ENCODE results near the gene ARFGEF3. TPM values are rescaled to one million over a fixed set of nuclear protein-coding genes. Genes with fewer than 3 reads are reported as not detected.

Gene ARFGEF3
- total and polyA plus RNA-seq, 4 donors, result 0.06 to 0.33 (median 0.16) TPM

DNA sequence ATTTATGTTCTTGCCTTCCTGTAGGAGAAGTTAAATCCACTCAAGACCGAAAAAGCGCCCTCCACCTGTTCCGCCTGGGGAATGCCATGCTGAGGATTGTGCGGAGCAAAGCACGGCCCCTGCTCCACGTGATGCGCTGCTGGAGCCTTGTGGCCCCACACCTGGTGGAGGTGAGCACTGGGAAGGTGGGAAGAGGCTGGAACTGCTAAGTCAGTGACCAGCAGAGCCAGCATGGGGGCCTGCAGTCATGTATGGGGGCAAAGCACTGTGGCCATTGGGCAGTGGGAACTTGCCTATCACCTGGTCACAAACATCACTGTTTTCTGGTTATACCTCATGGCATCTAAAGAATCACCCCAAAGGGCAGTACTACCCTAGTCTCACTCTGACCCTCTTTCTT is 135.0 kb downstream of the ARFGEF3 start:
- 98% methylated on average over 7 of the region's 7 CpGs for WGBS
- H3K4me1 ChIP-seq (ENCODE audit: control insufficient read depth in 4 of 4, insufficient read depth in 4 of 4, low read length in 3 of 4), result no peaks in the 10 kb centered on the region
- no peak overlapping the region for H3K4me3 ChIP-seq (ENCODE audit: low read depth in 1 of 3, low read length in 3 of 3)
- no peak overlapping the region for H3K27ac ChIP-seq (ENCODE audit: low read depth in 1 of 2, low read length in 2 of 2)
- no peaks in the 10 kb centered on the region for H3K36me3 ChIP-seq (ENCODE audit: control insufficient read depth in 4 of 4, insufficient read depth in 3 of 4, low read depth in 1 of 4, low read length in 3 of 4)
- no peaks in the 10 kb centered on the region for H3K27me3 ChIP-seq (ENCODE audit: control insufficient read depth in 4 of 4, insufficient read depth in 4 of 4, low read length in 3 of 4)
- no peak for DNase-seq (ENCODE audit: low spot score)
- H3K9me3 ChIP-seq (ENCODE audit: control insufficient read depth in 4 of 4, low read length in 3 of 4), result no peaks in the 10 kb centered on the region
- TF ChIP-seq HNF4A (conservative IDR thresholded peaks at IDR 0.05), result no peak
- TF ChIP-seq FOXA2 (IDR thresholded peaks at IDR 0.05), result no peak
- TF ChIP-seq NR2F2 (IDR thresholded peaks at IDR 0.05), result no peak
- TF ChIP-seq EGR1 (IDR thresholded peaks at IDR 0.05; ENCODE audit: low read depth in 2 of 2), result no peak
- TF ChIP-seq HNF4G (IDR thresholded peaks at IDR 0.05), result no peak
- TF ChIP-seq, protein P1, sequence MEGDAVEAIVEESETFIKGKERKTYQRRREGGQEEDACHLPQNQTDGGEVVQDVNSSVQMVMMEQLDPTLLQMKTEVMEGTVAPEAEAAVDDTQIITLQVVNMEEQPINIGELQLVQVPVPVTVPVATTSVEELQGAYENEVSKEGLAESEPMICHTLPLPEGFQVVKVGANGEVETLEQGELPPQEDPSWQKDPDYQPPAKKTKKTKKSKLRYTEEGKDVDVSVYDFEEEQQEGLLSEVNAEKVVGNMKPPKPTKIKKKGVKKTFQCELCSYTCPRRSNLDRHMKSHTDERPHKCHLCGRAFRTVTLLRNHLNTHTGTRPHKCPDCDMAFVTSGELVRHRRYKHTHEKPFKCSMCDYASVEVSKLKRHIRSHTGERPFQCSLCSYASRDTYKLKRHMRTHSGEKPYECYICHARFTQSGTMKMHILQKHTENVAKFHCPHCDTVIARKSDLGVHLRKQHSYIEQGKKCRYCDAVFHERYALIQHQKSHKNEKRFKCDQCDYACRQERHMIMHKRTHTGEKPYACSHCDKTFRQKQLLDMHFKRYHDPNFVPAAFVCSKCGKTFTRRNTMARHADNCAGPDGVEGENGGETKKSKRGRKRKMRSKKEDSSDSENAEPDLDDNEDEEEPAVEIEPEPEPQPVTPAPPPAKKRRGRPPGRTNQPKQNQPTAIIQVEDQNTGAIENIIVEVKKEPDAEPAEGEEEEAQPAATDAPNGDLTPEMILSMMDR (IDR thresholded peaks at IDR 0.05; ENCODE audit: low read depth, low read length, missing input control), result no peak
- no peak for TF ChIP-seq TAF1 (conservative IDR thresholded peaks at IDR 0.05)
- no peak for TF ChIP-seq GABPA (IDR thresholded peaks at IDR 0.05 in 1 of 2, conservative IDR thresholded peaks at IDR 0.05 in 1 of 2)
- TF ChIP-seq, protein P2, sequence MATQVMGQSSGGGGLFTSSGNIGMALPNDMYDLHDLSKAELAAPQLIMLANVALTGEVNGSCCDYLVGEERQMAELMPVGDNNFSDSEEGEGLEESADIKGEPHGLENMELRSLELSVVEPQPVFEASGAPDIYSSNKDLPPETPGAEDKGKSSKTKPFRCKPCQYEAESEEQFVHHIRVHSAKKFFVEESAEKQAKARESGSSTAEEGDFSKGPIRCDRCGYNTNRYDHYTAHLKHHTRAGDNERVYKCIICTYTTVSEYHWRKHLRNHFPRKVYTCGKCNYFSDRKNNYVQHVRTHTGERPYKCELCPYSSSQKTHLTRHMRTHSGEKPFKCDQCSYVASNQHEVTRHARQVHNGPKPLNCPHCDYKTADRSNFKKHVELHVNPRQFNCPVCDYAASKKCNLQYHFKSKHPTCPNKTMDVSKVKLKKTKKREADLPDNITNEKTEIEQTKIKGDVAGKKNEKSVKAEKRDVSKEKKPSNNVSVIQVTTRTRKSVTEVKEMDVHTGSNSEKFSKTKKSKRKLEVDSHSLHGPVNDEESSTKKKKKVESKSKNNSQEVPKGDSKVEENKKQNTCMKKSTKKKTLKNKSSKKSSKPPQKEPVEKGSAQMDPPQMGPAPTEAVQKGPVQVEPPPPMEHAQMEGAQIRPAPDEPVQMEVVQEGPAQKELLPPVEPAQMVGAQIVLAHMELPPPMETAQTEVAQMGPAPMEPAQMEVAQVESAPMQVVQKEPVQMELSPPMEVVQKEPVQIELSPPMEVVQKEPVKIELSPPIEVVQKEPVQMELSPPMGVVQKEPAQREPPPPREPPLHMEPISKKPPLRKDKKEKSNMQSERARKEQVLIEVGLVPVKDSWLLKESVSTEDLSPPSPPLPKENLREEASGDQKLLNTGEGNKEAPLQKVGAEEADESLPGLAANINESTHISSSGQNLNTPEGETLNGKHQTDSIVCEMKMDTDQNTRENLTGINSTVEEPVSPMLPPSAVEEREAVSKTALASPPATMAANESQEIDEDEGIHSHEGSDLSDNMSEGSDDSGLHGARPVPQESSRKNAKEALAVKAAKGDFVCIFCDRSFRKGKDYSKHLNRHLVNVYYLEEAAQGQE (IDR thresholded peaks at IDR 0.05), result no peak
- TF ChIP-seq, protein P3, sequence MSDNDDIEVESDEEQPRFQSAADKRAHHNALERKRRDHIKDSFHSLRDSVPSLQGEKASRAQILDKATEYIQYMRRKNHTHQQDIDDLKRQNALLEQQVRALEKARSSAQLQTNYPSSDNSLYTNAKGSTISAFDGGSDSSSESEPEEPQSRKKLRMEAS (IDR thresholded peaks at IDR 0.05), result no peak
- TF ChIP-seq, protein P4, sequence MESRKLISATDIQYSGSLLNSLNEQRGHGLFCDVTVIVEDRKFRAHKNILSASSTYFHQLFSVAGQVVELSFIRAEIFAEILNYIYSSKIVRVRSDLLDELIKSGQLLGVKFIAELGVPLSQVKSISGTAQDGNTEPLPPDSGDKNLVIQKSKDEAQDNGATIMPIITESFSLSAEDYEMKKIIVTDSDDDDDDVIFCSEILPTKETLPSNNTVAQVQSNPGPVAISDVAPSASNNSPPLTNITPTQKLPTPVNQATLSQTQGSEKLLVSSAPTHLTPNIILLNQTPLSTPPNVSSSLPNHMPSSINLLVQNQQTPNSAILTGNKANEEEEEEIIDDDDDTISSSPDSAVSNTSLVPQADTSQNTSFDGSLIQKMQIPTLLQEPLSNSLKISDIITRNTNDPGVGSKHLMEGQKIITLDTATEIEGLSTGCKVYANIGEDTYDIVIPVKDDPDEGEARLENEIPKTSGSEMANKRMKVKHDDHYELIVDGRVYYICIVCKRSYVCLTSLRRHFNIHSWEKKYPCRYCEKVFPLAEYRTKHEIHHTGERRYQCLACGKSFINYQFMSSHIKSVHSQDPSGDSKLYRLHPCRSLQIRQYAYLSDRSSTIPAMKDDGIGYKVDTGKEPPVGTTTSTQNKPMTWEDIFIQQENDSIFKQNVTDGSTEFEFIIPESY (IDR thresholded peaks at IDR 0.05), result no peak
- TF ChIP-seq, protein P5, sequence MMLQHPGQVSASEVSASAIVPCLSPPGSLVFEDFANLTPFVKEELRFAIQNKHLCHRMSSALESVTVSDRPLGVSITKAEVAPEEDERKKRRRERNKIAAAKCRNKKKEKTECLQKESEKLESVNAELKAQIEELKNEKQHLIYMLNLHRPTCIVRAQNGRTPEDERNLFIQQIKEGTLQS (IDR thresholded peaks at IDR 0.05), result no peak
- no peak for TF ChIP-seq JUND (IDR thresholded peaks at IDR 0.05)
- no peak for TF ChIP-seq SP1 (IDR thresholded peaks at IDR 0.05)
- H3K9ac ChIP-seq (ENCODE audit: low read depth in 1 of 2, low read length in 2 of 2), result no peak overlapping the region

DNA sequence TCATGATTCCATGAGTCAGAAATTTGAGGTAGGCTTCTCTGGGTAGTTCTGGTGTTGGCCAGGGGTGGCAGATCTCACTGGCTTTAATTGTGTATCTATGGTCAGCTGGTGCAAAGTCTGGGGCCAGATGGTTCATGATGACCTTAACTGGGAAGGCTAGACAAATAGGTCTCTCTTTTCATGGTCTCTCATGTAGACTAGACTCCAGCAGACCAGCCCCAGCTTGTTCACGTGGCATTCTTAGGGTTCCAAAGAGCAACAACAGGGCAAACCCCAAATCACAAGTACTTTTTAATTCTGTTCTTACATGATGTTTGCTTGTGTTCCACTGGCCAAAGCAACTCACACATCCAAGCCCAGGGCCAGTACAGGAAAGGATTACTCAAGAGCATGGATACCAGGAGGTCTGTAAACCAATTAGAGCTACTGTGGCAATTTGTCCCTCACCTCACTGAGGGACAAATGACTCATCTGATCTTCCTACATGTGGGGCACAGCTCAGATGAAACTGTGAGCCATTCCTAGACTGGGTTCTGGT is 136.1 kb downstream of the ARFGEF3 start:
- H3K4me1 ChIP-seq (ENCODE audit: control insufficient read depth in 4 of 4, insufficient read depth in 4 of 4, low read length in 3 of 4), result no peaks in the 10 kb centered on the region
- no peaks in the 10 kb centered on the region for H3K9me3 ChIP-seq (ENCODE audit: control insufficient read depth in 4 of 4, low read length in 3 of 4)
- H3K4me3 ChIP-seq (ENCODE audit: low read depth in 1 of 3, low read length in 3 of 3), result no peak overlapping the region
- 87% methylated on average over 1 of the region's 1 CpG for WGBS
- H3K9ac ChIP-seq (ENCODE audit: low read depth in 1 of 2, low read length in 2 of 2), result no peak overlapping the region
- no peaks in the 10 kb centered on the region for H3K36me3 ChIP-seq (ENCODE audit: control insufficient read depth in 4 of 4, insufficient read depth in 3 of 4, low read depth in 1 of 4, low read length in 3 of 4)
- no peaks in the 10 kb centered on the region for H3K27me3 ChIP-seq (ENCODE audit: control insufficient read depth in 4 of 4, insufficient read depth in 4 of 4, low read length in 3 of 4)
- no peak for DNase-seq (ENCODE audit: low spot score)
- no peak overlapping the region for H3K27ac ChIP-seq (ENCODE audit: low read depth in 1 of 2, low read length in 2 of 2)
- TF ChIP-seq HNF4G (IDR thresholded peaks at IDR 0.05) (no peak), GABPA (IDR thresholded peaks at IDR 0.05 in 1 of 2, conservative IDR thresholded peaks at IDR 0.05 in 1 of 2) (no peak), SP1 (IDR thresholded peaks at IDR 0.05) (no peak), JUND (IDR thresholded peaks at IDR 0.05) (peak in 1 of 2 donors; percentile 26), RAD21 (IDR thresholded peaks at IDR 0.05) (peak in 1 of 2 donors; percentile 8), EGR1 (IDR thresholded peaks at IDR 0.05; ENCODE audit: low read depth in 2 of 2) (no peak), HNF4A (conservative IDR thresholded peaks at IDR 0.05) (peak in 1 of 2 donors; percentile 4), FOXA2 (IDR thresholded peaks at IDR 0.05) (no peak), YY1 (IDR thresholded peaks at IDR 0.05) (no peak)
- TF ChIP-seq, protein P5 (IDR thresholded peaks at IDR 0.05), result no peak
- TF ChIP-seq, protein P4 (IDR thresholded peaks at IDR 0.05), result no peak
- TF ChIP-seq, protein P1 (IDR thresholded peaks at IDR 0.05; ENCODE audit: low read depth, low read length, missing input control), result no peak
